Measurements from ENCODE around the gene IL16.

DNA sequence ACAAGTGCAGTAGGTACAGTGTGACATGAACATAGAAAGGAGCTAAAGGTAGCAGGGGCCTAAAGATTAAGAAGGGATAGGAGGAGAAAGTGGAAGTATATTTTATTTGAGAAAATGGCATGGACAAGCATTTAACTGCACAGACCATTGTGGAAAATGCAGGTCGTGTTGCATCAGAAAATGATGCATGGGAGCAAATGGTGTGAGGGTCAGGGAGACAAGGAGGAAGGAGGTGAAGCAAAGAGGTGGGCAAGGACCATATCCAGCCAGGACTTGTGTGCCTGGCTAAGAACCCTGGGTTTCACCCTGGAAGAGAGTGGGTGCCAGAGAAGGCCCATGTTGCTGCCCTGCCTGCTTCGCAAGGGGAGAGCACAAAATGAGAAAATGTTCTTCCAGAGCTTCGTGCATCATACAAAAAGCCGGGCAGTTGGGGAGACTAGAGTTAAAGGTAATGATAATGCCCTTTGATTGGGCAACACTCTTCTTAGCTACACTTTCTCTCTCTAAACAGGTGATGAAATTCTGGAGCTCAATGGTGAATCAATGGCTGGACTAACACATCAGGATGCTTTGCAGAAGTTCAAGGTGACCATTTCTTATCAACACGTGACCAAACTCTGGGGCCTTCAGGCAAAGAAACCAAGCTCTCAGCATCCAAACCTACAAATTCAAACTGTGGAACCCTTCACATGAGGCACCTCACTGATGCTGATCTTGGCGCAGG is 81.8 kb downstream of the IL16 start:
- TF ChIP-seq POLR2A (IDR thresholded peaks at IDR 0.05): no peak
- TF ChIP-seq CTCF (IDR thresholded peaks at IDR 0.05 in 8 of 11, conservative IDR thresholded peaks at IDR 0.05 in 3 of 11): no peak
- TF ChIP-seq POLR2AphosphoS5 (IDR thresholded peaks at IDR 0.05): no peak
